Superior temporal gyrus (tissue), 1 donor: ENCODE measurements around the gene DAPK1.
A peak's percentile ranks its signal among the peaks of the same experiment; 100 is the strongest.

Experiments used
- DNase-seq: peaks from one replicate; pipeline ENCODE4 v3.0.0-alpha.2; 2016; ENCODE audit errors: extremely low spot score

DAPK1 gene

DNA sequence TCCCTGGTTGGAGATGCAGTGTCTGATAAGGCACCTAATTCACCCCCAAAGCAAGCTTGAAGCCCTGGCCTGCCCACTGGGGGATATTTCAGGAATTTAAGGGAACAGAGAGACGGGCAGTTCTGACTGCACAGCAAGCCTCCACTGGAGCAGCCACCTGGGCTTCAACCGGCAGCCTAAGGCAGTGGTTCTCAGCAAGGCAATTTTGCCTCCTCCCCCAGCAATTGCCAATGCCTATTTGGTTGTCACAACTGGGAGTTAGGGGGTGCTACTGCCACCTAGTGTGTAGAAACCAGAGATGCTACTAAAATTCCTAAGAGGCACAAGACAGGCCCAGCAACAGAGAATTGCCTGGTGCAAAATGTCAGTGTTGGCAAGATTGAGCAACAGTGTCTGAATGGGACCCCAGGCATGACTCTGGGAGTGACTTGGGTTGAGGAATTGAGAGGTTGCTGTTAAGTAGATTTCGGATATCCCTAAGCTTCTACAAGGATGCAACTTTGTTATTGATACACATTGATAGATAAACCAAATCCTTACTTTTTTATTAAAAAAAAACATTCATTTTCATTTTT, 169.6 kb downstream of the DAPK1 start:
- no peak for DNase-seq

DNA sequence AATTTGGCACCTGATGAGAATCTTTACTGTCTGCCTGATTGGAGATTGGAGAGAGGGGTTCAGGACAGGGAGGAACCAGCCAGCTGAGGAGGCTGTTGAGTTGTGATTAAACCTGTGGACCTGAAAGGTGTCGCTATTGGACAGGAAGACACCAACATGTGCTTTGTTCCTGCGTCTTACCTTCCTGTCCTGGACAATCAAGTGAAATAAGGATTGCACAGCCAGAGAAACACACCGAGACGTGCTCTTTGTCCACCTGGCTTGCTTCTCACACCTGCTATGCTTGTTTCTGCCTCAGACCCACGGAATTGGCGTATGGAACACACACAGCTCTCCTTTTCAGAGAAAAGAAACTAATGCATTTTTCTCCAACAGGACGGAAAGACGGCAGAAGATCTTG, 170.6 kb downstream of the DAPK1 start:
- no peak for DNase-seq

- no peak for DNase-seq
These were observed 171.1 kb downstream of the DAPK1 start for GRCh38 chr9:87668722-87669121.

DNA sequence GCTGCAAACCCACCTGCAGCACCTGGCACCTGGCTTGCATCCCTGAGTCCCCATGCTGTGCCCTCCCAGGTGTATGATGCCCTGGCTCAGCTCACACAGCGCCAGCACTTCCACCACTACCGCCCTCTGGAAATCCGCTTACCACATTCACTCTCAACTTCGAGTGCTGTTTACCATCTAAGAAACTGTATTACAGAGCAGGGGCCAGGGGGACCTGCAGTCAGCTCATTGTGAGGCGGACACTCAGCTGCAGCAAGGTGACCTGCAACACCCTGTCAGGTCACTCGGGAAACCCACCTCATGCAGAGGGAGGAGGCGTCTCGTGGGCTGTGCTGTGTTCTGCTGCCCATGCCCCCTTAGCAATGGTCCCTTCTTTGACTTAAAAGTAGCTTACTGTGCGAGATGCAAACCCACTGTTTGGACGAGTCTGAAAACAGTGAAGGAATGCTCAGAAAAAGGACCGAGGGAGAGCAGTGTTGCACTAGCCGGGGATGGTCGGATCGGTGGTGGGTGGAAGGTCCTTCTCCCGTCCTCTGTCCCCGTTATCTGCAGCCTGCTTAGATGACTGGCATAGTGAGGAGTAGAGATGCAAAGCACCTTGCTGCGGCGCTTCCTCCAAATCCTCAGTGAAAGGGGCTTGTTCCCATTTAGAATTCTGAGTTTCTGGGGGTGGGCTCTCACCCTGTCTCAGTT, 173.1 kb downstream of the DAPK1 start:
- DNase-seq, result no peak

DNA sequence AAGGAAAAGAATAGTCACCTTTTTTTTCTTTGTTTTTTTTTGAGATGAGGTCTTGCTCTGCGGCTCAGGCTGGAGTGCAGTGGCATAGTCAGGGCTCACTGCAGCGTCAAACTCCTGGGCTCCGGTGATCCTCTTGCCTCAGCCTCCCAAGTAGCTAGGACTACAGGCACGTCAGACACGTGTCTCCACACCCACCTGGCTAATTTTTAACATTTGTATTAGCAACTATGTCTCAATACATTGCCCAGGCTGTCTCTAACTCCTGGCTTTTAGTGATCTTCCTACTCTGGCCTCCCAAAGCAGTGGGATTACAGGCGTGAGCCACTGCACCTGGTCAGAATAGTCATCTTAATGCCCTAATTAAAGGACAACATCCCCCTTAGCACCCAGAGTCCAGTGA, 173.8 kb downstream of the DAPK1 start:
- no peak for DNase-seq

DNA sequence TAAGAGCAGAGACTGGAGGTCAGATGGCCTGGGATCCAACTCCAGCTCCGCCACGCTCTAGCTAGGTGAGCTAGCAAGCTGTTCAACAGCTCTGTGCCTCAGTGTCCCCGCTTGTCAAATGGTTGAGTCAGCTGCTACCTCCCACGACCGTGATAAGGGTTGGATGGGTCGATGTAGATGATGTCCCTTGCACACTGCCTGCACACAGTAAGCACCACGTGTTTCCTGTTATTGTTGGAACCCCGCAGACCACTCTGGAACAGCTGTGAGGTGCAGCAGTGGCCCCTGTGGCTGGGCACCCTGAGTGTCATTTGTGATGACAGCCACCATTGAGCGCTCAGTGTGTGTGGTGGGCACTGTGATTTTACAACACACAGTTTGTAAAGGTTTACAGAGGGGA, 174.3 kb downstream of the DAPK1 start:
- DNase-seq, result no peak

GRCh38 chr9:87672586-87672985, 174.9 kb downstream of the DAPK1 start:
- no peak for DNase-seq

DNA sequence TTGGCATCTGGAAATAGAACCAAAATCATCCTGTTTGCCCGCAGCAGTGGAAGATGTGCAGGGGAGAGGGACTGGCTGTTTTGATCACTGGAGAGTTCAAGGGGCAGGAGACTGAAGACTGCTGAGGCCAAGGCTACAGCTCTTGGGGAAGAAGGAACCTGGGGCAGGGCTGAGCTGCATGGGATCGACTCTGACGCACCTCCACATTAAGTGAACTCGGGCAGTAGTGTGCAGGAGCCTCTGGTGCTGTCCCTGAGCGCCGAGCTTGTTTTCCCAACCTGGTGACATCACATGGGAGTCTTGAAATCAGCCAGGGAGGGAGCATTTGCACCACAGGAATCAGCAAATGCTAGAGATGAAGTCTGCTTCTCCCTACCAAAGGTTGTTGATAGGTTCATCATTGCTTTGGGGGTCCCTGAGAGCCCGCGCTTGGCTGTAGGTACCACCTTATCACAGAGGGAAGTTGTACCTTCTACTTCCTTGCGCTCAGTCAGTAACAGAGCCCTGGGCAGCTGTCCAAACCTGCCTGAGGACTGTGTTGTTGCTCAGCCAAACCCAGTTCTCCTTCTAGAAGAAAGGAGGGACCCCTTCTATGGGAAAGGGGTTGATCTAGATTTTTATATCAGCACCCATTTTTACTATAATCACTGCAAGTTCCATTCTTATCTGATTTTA, 175.9 kb downstream of the DAPK1 start:
- no peak for DNase-seq

DNA sequence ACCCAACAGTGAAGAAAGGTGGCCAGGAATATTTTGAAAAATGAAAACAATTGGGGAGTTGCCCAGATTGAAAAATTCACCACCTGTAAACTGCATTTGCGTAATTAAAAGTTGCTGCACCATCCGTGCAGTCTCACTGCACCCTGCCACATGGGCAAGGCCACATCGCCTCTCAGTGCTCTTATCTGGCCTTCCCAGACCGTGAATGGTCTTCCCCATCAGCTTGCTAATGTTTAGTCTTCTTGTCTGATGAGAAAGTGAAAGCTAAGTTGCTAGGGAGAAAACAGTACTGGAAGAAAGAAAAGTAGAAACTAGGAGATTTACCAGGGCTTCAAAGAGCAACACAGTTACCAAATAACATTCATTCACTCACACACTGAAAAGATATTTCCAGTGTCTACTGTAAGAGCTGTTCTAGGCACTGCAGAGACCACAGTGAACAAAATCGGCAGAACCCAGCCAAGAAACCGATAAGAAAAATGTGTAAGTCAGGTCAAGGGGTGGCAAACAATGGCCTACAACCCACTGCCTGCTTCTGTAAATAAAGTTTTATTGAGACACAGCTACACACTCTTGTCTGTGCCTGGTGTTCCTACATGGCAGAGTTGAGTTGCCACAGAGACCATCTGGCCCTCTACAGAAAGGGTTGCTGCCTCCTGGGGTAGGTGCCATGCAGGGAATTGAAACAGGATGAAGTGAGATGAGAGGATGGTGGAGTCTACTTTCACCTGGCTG, 177.1 kb downstream of the DAPK1 start:
- DNase-seq, result no peak

- DNase-seq, result no peak
These were observed 178.3 kb downstream of the DAPK1 start for GRCh38 chr9:87675906-87676515.

GRCh38 chr9:87676976-87677775, 179.5 kb downstream of the DAPK1 start:
- DNase-seq, result no peak

- no peak for DNase-seq
These were observed 180.3 kb downstream of the DAPK1 start for GRCh38 chr9:87677776-87678587.

GRCh38 chr9:87678650-87679355, 181.1 kb downstream of the DAPK1 start:
- DNase-seq, result peak; percentile 90

GRCh38 chr9:87681271-87682061, 183.8 kb downstream of the DAPK1 start:
- no peak for DNase-seq

- no peak for DNase-seq
These were observed 184.4 kb downstream of the DAPK1 start for GRCh38 chr9:87682085-87682484.

DNA sequence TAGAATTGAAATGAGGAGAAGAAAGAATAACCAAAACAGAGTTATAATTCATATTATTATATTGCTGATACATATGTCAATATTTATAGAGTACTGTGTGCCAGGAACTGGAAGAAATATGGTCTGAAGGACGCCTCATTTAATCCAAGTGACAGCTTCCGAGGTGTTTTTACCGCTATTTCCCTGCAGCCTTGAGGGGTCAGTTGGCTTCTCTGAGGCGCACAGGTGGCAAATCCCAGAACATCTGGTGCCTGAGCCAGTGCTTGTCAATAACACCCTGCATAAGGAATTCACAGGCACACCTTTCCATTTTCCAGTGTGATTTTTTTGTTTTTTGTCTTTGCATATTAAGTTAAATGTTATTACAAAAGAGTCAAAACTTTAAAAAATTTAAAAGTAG, 185.0 kb downstream of the DAPK1 start:
- no peak for DNase-seq

- DNase-seq, result no peak
These were observed 186.3 kb downstream of the DAPK1 start for GRCh38 chr9:87683751-87684626.

DNA sequence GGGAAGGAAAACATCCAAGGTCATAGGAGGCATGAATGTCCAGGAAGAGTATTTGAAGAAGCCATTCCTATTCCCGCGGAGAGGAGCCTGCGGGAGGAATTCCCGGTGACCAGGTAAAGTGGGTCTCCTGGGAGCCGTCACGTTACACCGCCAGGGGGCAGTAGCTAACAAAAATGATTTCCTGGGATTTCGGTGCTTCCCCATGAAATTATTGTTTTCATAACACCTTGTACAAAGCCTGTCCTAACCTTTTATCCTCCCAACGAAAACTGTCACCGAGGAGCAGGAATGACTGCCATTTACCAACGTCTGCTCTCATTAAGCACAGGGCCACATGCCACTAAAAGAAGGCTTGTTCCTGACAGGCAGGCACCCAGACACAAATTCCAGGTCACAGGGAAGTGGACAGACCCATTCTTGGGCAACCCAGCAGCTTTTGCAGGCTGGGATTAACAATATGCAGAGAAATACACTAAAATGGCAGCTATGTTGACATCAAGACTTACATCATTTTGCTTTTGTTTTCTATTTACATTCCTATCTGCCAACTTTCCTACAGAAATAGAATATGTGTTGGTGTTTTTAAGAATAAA, 187.1 kb downstream of the DAPK1 start:
- DNase-seq, result peak; percentile 84
